ENCODE data around the gene ZNF544.

The ZNF544 gene

DNA sequence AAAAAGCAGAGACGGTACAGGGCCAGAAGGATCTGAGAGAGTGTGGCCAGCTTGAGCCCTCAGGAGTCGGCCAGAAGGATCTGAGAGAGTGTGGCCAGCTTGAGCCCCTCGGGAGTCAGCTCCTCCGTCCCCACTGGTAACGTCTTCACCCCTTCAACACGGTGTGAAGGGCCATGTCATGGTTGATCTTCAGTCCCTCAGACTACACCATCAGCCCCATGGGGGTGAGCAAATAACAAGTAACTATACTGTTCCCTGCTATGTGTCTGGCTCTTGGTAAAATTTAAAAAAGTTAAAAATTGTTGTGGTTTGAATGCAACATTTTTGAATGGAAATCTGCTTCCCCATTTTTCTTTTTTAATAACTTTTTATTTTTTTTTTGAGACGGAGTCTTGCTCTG lies 48.5 kb downstream of the ZNF544 start:
- no peaks in the 10 kb centered on the region for H3K27me3 ChIP-seq (ENCODE audit: insufficient read depth, low read depth)
- TF ChIP-seq, protein P1, sequence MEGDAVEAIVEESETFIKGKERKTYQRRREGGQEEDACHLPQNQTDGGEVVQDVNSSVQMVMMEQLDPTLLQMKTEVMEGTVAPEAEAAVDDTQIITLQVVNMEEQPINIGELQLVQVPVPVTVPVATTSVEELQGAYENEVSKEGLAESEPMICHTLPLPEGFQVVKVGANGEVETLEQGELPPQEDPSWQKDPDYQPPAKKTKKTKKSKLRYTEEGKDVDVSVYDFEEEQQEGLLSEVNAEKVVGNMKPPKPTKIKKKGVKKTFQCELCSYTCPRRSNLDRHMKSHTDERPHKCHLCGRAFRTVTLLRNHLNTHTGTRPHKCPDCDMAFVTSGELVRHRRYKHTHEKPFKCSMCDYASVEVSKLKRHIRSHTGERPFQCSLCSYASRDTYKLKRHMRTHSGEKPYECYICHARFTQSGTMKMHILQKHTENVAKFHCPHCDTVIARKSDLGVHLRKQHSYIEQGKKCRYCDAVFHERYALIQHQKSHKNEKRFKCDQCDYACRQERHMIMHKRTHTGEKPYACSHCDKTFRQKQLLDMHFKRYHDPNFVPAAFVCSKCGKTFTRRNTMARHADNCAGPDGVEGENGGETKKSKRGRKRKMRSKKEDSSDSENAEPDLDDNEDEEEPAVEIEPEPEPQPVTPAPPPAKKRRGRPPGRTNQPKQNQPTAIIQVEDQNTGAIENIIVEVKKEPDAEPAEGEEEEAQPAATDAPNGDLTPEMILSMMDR (conservative IDR thresholded peaks at IDR 0.05; ENCODE audit: low read depth, low read length), result no peak
- no peaks in the 10 kb centered on the region for H4K20me1 ChIP-seq (ENCODE audit: insufficient read depth)
- peaks cover 15% of the 10 kb centered on the region for H3K79me2 ChIP-seq (ENCODE audit: insufficient read depth, low read depth)
- no peak overlapping the region for H3K9ac ChIP-seq
- H3K4me2 ChIP-seq, result no peak overlapping the region
- H2AFZ ChIP-seq (ENCODE audit: low read depth), result no peak overlapping the region
- H3K27ac ChIP-seq, result no peak overlapping the region
- no peak overlapping the region for H3K4me3 ChIP-seq (IDR thresholded peaks at IDR 0.05; ENCODE audit: insufficient read depth, low read depth, low read length)
- no peaks in the 10 kb centered on the region for H3K36me3 ChIP-seq (ENCODE audit: insufficient read depth)
- H3K4me1 ChIP-seq (ENCODE audit: low read depth, poor library complexity, severe bottlenecking), result peaks cover 6% of the 10 kb centered on the region

DNA sequence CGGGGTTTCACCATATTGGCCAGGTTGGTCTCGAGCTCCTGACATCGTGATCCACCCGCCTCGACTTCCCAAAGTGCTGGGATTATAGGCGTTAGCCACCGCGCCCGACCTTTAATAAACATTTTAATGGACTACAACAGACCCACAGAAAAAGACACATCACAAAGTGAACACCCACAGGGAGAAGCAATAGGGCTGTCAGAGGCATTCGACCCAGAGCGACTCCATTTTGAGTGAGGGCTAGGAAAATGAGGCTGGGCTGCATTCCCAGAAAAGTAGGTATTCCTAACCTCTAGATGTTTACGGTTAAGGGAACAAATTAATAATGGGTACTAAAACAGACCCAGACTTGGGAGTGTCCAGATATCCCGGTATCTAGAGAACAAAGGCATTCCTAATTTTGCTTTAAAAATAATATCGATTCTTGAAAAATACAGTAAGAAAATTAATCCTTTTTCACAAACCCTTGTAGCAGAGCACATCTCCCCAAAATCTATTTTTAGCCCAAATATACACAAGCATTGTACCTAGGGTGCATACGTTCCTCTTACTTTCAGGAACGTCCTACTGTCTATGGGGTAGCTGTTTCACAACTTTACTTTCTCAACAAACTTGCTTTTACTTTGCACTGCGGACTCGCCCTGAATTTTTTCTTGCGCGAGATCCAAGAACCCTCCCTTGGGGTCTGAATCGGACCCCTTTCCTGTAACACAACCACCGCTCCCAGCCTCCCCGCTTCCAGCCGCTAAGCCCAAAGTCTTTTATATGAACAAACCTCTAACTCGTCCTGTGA lies 49.2 kb downstream of the ZNF544 start:
- H3K27me3 ChIP-seq (ENCODE audit: insufficient read depth, low read depth), result no peaks in the 10 kb centered on the region
- H3K9ac ChIP-seq, result peak overlapping the region; percentile 18; the same call in 1 of the 2 replicates
- H3K4me3 ChIP-seq (IDR thresholded peaks at IDR 0.05; ENCODE audit: insufficient read depth, low read depth, low read length), result no peak overlapping the region
- no peaks in the 10 kb centered on the region for H3K36me3 ChIP-seq (ENCODE audit: insufficient read depth)
- peak overlapping the region; percentile 57 for H3K27ac ChIP-seq
- peaks cover 6% of the 10 kb centered on the region for H3K4me1 ChIP-seq (ENCODE audit: low read depth, poor library complexity, severe bottlenecking)
- H3K79me2 ChIP-seq (ENCODE audit: insufficient read depth, low read depth), result peaks cover 15% of the 10 kb centered on the region
- no peaks in the 10 kb centered on the region for H4K20me1 ChIP-seq (ENCODE audit: insufficient read depth)
- TF ChIP-seq, protein P1 (conservative IDR thresholded peaks at IDR 0.05; ENCODE audit: low read depth, low read length), result no peak
- peak overlapping the region; percentile 83 for H2AFZ ChIP-seq (ENCODE audit: low read depth)
- H3K4me2 ChIP-seq, result peak overlapping the region; percentile 55; the same call in 1 of the 2 replicates

DNA sequence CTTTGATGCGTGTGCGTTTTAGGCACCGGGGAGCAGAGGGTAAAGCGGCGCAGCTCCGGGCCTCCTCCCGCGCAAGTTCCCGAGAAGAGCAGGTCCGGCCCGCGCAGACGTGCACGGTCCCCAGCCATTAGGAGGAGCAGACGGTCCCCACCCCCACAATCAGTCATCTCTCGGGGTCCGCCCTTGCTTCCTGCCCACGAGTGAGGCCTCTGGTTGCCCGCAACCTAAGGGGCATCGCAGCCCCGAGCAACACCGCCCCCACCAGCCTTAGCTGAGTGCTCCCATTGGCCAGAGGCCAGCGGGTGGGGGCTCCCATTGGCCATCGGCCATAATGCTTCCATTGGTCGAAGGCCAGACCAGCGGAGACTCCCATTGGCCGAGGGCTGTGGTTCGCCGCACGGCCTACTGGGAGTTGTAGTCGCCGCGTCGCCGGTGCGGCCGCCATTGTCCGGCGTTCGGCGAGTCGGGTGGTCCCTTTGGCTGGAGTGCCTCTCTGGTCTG lies 49.9 kb downstream of the ZNF544 start, which contains the start of gene ZNF8:
ZNF8 (plus strand) TSS at position 415 of the 501 bp plus-strand sequence. CDS start 127 bp downstream, outside the sequence.
- Histone ChIP-seq H4K20me1 (ENCODE audit: insufficient read depth) (no peaks in the 10 kb centered on the region), H3K4me2 (peak within 1 kb of the TSS; percentile 84), H3K27ac (peak within 1 kb of the TSS; percentile 57), H3K79me2 (ENCODE audit: insufficient read depth, low read depth) (peaks cover 15% of the 10 kb centered on the region), H3K27me3 (ENCODE audit: insufficient read depth, low read depth) (no peaks in the 10 kb centered on the region), H3K36me3 (ENCODE audit: insufficient read depth) (no peaks in the 10 kb centered on the region), H3K4me3 (IDR thresholded peaks at IDR 0.05; ENCODE audit: insufficient read depth, low read depth, low read length) (no peak within 1 kb of the TSS), H3K9ac (peak within 1 kb of the TSS; percentile 71), H2AFZ (ENCODE audit: low read depth) (peak within 1 kb of the TSS; percentile 83), H3K4me1 (ENCODE audit: low read depth, poor library complexity, severe bottlenecking) (peaks cover 6% of the 10 kb centered on the region)
- TF ChIP-seq, protein P1 (conservative IDR thresholded peaks at IDR 0.05; ENCODE audit: low read depth, low read length), result no peak

DNA sequence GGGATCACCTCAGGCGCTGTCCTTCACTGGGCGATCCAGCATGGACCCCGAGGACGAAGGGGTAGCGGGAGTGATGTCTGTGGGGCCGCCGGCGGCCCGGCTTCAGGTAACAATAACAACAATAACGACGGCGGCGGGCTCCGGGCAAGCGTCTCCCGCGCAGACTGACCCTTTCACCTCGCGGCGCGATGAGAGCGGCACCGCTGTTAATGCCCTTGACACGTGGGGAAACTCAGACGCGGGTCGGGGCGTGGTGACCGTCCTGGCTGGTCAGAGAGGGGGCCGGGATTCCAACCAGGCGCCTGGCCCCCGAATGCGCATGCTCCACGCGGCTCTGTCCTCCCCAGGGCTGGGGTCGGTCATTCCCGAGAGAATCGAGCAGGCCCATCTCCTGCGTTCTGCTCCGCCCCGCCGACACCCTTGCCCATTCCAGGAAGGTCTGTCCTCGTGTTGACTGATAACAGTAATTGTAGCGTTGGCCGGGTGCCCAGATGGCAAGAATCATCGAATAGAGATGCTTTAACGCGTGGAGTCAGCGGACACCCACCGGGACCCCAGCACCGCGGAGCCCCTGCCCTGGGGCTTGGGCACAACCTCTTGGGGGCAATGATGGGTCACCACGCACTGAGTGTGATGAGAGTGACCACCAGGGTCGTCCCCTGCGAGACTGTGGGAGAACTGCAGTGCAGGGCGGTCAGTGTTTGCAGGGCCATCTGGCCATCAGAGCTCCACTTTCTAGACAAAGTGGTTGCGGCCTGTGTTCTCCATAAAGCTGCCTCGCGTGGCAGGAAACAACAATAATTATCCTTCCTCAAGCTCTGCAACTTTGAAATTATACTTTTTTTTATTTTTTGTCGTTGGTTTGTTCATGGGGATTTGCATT lies 50.6 kb downstream of the ZNF544 start:
- Histone ChIP-seq H3K79me2 (ENCODE audit: insufficient read depth, low read depth) (peaks cover 15% of the 10 kb centered on the region), H4K20me1 (ENCODE audit: insufficient read depth) (no peaks in the 10 kb centered on the region), H3K9ac (peak overlapping the region; percentile 71), H3K27me3 (ENCODE audit: insufficient read depth, low read depth) (no peaks in the 10 kb centered on the region), H2AFZ (ENCODE audit: low read depth) (peak overlapping the region; percentile 83), H3K36me3 (ENCODE audit: insufficient read depth) (no peaks in the 10 kb centered on the region), H3K4me1 (ENCODE audit: low read depth, poor library complexity, severe bottlenecking) (peaks cover 6% of the 10 kb centered on the region), H3K27ac (peak overlapping the region; percentile 47), H3K4me3 (IDR thresholded peaks at IDR 0.05; ENCODE audit: insufficient read depth, low read depth, low read length) (no peak overlapping the region), H3K4me2 (peak overlapping the region; percentile 84)
- TF ChIP-seq, protein P1 (conservative IDR thresholded peaks at IDR 0.05; ENCODE audit: low read depth, low read length), result no peak

All from KMS-11 (cell line).